HepG2 (cell line): Measurements from ENCODE around the gene RUNX2. TPM values are rescaled to one million over a fixed set of nuclear protein-coding genes. Genes with fewer than 3 reads are reported as not detected.

Source experiments
- ARHGAP35 ChIP-seq: sonication (generic); formaldehyde crosslinking; IDR thresholded peaks from 2 replicates; pipeline ENCODE4 v1.9.0; 2022; ENCODE audit warnings: mild to moderate bottlenecking, inconsistent platforms, moderate library complexity, missing genetic modification reagents, borderline replicate concordance
- CAMTA2 ChIP-seq: sonication (generic); formaldehyde crosslinking; IDR thresholded peaks from 2 replicates; pipeline ENCODE4 v1.4.0; 2020; ENCODE audit warnings: mild to moderate bottlenecking, missing genetic modification reagents, borderline replicate concordance
- MED8 ChIP-seq: sonication (generic); formaldehyde crosslinking; IDR thresholded peaks from 2 replicates; pipeline ENCODE4 v1.8.1; 2023; ENCODE audit warnings: mild to moderate bottlenecking, missing genetic modification reagents; ENCODE audit not compliant: insufficient replicate concordance
- MLXIP ChIP-seq: sonication (generic); formaldehyde crosslinking; IDR thresholded peaks from 2 replicates; pipeline ENCODE4 v1.9.0; 2021; ENCODE audit warnings: missing genetic modification reagents, borderline replicate concordance
- ONECUT2 ChIP-seq: sonication (generic); formaldehyde crosslinking; IDR thresholded peaks from 2 replicates; pipeline ENCODE4 v1.4.0; 2020; ENCODE audit warnings: missing genetic modification reagents
- RARA ChIP-seq: IDR thresholded peaks from 2 replicates; pipeline ENCODE4 v1.6.1; 2016; ENCODE audit warnings: missing genetic modification reagents, missing compliant biosample characterization
- ZBTB26 ChIP-seq: IDR thresholded peaks from 2 replicates; pipeline ENCODE4 v1.6.1; 2016; ENCODE audit warnings: missing compliant biosample characterization, missing genetic modification reagents, borderline replicate concordance
- ZFP90 ChIP-seq: sonication (generic); formaldehyde crosslinking; IDR thresholded peaks from 2 replicates; pipeline ENCODE4 v1.8.0; 2022; ENCODE audit warnings: missing genetic modification reagents, mild to moderate bottlenecking, inconsistent platforms, borderline replicate concordance
- ZNF143 ChIP-seq: sonication (generic); formaldehyde crosslinking; IDR thresholded peaks from 2 replicates; pipeline ENCODE4 v1.4.0; 2020; ENCODE audit warnings: missing genetic modification reagents
- ZNF432 ChIP-seq: sonication (generic); formaldehyde crosslinking; IDR thresholded peaks from 2 replicates; pipeline ENCODE4 v1.5.0; 2020; ENCODE audit warnings: missing genetic modification reagents, mild to moderate bottlenecking, borderline replicate concordance
- ZNF605 ChIP-seq: sonication (generic); formaldehyde crosslinking; IDR thresholded peaks from 2 replicates; pipeline ENCODE4 v1.8.0; 2022; ENCODE audit warnings: mild to moderate bottlenecking, missing genetic modification reagents
- ZNF615 ChIP-seq: sonication (generic); formaldehyde crosslinking; IDR thresholded peaks from 2 replicates; pipeline ENCODE4 v1.5.0; 2020; ENCODE audit warnings: mild to moderate bottlenecking, missing genetic modification reagents, borderline replicate concordance
- ZNF75D ChIP-seq: sonication (generic); formaldehyde crosslinking; IDR thresholded peaks from 2 replicates; pipeline ENCODE4 v1.8.1; 2023; ENCODE audit warnings: missing genetic modification reagents, mild to moderate bottlenecking, borderline replicate concordance
- polyA plus RNA-seq, 8 experiments: library from polyadenylated mRNA; depleted of rRNA in 3 of 8; stranded (reverse) in 7 of 8; unstranded in 1 of 8; fragments of >200 nt; fragmentation: Illumina TruSeq in 4 of 8; extraction: Trizol in 4 of 8; gene quantifications; 2 replicates each; pipeline versions ENCODE4 v1.2.1 to v1.2.3, GENCODE V29; 2011 to 2016; ENCODE audit warnings: low read depth in 4 of 8, missing spikeins in 1 of 8, mixed read lengths in 1 of 8; ENCODE audit not compliant: insufficient read depth in 1 of 8
- total RNA-seq, 5 experiments: library from RNA; depleted of rRNA; stranded (reverse); fragments of >200 nt; fragmentation: Illumina TruSeq; extraction: Trizol; gene quantifications; 2 replicates each; pipeline ENCODE4 v1.2.3, GENCODE V29; 2016; ENCODE audit warnings: low read depth in 1 of 5
- TF ChIP-seq, protein P1 (sequence below): sonication (generic); formaldehyde crosslinking; IDR thresholded peaks from 2 replicates; pipeline ENCODE4 v1.8.1; 2022; ENCODE audit warnings: mild to moderate bottlenecking, missing genetic modification reagents
- TF ChIP-seq, protein P2 (sequence below): sonication (generic); formaldehyde crosslinking; IDR thresholded peaks from 2 replicates; pipeline ENCODE4 v1.5.1; 2020; ENCODE audit warnings: missing genetic modification reagents, mild to moderate bottlenecking, borderline replicate concordance

RUNX2 gene
- total and polyA plus RNA-seq, 2 of the 13 experiments (the other 11 are each of a cell fraction or from before 2014, with no cell fraction given): not detected

DNA sequence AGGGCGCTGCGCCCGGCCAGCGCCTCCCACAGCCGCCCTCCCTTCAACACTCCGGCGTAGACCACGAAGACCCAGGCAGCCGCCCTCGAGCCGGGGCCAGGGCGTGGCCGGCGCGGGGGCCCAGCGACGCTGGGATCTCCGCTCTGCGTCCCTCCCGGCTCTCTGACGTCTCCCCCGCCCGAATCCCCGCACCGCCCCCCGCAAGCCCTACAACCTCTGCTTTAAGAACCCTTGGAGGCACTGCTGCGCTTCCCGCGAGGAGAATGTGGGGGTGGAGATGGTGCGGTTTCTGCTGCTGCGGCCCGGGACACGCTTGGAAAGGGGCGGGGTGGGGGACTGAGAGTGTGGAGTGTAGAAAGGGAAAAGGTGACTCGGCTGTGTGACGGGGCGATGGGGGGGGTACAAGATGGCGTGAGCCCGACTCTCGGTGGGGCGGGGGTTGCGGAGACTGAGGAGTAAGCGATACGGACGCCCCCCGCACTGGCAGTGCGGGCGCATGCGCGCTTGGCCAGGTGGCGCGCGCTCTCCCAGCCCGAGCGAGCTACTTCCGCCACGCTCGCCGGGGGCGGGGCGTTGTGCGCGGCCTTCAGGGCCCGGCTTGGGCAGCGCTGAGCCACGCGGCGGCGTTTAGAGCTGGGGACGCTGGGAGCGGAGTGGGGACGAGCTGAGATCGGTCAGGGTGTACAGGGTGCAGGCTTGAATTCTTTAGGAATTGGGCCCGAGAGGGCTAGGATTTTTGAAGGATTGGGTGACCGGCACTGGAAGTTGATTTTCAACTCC lies 49.6 kb downstream of the RUNX2 start, which contains the start of gene SUPT3H (continued):
- TF ChIP-seq, protein P1, sequence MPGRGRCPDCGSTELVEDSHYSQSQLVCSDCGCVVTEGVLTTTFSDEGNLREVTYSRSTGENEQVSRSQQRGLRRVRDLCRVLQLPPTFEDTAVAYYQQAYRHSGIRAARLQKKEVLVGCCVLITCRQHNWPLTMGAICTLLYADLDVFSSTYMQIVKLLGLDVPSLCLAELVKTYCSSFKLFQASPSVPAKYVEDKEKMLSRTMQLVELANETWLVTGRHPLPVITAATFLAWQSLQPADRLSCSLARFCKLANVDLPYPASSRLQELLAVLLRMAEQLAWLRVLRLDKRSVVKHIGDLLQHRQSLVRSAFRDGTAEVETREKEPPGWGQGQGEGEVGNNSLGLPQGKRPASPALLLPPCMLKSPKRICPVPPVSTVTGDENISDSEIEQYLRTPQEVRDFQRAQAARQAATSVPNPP (CRISPR knock-in tag): peak; percentile 84
- TF ChIP-seq ZNF75D (CRISPR knock-in tag) (no peak), ZNF605 (CRISPR knock-in tag) (peak; percentile 88), ZFP90 (CRISPR knock-in tag) (no peak; the same call in none of the 2 replicates), MLXIP (CRISPR knock-in tag) (peak; percentile 76; the same call in 1 of the 2 replicates), ZNF432 (CRISPR knock-in tag) (no peak), ARHGAP35 (CRISPR knock-in tag) (peak; percentile 66; the same call in 1 of the 2 replicates), MED8 (CRISPR knock-in tag) (peak; percentile 90), ZNF615 (CRISPR knock-in tag) (no peak), CAMTA2 (CRISPR knock-in tag) (0 out of 2 replicates have a peak, but pooled peaks have one; percentile 66), ZBTB26 (CRISPR knock-in tag) (0 out of 2 replicates have a peak, but pooled peaks have one; percentile 42), RARA (CRISPR knock-in tag) (peak; percentile 37), ONECUT2 (CRISPR knock-in tag) (peak; percentile 7; the same call in 1 of the 2 replicates), ZNF143 (CRISPR knock-in tag) (peak; percentile 85)
- TF ChIP-seq, protein P2, sequence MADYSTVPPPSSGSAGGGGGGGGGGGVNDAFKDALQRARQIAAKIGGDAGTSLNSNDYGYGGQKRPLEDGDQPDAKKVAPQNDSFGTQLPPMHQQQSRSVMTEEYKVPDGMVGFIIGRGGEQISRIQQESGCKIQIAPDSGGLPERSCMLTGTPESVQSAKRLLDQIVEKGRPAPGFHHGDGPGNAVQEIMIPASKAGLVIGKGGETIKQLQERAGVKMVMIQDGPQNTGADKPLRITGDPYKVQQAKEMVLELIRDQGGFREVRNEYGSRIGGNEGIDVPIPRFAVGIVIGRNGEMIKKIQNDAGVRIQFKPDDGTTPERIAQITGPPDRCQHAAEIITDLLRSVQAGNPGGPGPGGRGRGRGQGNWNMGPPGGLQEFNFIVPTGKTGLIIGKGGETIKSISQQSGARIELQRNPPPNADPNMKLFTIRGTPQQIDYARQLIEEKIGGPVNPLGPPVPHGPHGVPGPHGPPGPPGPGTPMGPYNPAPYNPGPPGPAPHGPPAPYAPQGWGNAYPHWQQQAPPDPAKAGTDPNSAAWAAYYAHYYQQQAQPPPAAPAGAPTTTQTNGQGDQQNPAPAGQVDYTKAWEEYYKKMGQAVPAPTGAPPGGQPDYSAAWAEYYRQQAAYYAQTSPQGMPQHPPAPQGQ (CRISPR knock-in tag): no peak
